ENCODE measurements around the gene PDSS2.
"Not testable (repeated sequence)": the region's sequence is repeated elsewhere in the genome, so short reads cannot be mapped to it uniquely, and the experiment has no call there.

Gene PDSS2

DNA sequence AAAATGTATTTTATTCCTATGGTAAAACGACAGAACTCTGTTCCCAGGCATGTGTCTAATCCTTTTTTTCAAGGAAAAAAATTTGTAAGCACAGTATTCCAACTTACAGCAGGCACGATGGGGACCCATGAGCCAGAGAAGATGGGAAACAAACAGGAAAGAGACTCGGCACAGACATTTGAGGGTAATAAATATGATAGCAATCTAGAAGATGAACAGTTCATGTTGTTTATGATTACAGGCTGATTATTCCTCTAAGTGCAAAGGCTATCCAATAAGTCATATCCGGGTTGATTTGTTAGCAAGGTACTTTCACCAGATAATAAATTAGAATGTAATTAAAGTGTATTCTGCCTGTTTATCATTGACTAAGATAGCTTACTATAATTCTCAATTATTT, 43.2 kb downstream of the PDSS2 start:
- DNase-seq, result no peak

DNA sequence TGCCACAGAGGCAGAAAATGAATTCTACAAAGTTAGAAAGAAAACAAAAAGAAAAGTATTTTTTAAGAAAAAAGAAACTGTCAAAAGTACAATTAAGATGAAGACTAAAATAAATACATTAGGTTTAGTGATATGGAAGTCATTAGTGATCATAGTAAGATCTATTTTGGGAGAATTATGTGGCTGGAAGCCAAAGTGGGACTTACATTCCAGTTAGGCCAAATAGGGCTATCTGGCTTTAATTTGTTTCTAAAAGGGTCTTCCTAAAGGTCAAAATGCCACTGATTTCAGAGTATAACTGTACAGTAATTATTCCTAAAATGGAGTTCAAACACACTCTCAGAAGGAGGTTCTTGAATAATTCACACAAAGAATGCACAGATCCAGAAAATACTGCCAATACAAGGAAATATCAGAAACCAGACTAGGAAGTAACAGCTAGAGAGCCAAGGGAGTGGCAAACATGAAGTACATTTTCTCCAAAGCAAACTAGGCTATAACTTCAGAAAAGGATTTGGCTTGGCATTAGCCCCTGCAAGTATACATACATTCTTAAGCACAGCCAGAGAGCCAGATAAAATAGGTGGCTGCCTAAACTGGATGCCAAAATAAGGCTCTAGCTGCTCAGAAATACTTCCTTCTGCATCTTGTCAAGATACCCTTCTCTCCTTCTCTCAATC, 45.3 kb downstream of the PDSS2 start:
- no peak for DNase-seq

DNA sequence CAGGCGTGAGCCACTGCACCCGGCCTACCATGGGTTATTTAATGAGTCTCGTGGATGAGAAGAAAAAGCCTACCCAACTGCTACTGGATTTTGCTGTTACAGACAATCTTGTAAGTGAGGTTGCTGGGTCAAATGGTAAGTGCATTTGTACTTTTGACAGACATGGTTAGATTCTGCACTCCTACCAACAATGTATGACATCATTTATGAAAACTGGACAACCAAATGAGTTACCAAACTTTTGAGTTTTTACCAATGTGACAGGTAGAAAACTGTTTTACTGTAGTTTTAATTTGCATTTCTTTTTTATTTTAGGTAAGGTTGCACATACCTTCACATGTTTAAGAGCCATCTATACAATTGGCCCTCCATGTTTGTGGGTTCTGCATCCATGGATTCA, 48.2 kb downstream of the PDSS2 start:
- DNase-seq, result no peak

DNA sequence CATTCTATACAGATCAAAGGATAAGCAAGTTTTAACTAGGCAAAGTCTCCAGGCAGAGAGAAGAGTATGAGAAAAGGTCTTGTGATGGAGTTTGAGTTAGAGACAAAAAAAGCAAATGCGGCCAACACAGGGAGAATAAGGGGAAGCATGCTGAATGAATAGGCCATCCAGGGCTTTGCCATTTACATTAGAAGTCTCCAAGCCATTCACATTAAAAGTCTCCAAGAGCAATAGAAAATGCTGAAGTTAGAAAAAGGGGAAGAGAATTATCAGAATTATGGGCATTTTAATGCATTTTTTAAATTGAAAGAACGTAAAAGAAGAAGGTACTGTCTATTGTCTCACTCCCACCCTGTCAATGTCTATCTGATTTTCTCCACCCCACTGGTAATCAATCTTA, 49.4 kb downstream of the PDSS2 start:
- no peak for DNase-seq

DNA sequence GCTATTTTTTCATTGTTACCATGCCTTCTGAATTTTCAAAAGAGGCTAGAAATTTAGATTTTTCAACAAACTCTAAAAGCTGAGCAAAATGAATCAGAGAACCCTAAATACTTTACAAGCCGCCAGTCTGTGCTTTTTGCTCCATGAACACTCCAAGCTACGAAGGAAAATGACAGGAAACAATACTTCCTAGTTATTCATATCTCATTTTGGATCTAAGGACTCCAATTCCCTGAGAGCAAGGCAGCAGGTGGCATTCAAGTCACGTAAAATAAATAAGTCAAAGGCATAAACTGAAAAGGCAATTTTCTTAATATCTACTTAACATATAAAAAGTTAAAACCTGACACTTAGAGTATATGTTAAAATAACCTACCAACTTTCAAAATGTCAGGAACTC, 50.6 kb downstream of the PDSS2 start:
- no peak for DNase-seq

DNA sequence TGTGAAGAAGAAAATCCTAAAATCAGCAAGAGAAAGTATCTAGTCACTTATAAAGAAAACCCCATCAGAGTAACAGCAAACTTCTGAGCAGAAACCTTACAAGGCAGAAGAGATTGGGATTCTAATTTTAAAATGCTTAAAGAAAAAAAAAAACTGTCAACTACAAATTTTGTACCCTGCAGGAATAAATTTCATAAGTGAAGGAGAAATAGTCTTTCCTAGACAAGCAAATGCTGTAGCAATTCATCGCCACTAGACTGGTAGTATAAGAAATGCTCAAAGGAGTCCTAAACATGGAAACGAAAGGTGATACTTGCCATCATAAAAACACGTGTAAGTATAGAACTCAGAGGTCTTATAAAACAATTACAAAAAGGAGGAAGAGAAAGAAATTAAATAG, 54.4 kb downstream of the PDSS2 start:
- no peak for DNase-seq

DNA sequence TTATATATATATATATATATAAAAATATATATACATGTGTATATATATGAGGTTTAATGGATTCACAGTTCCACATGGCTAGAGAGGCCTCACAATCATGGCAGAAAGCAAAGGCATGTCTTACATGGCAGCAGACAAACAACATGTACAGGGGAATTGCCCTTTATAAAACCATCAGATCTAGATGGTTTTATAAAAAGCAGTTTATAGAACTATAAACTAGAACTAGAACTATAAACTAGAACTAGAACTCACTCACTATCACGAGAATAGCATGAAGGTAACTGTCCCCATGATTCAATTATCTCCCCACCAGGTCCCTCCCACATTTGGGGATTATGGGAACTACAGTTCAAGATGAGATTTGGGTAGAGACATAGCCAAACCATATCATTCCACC, 56.8 kb downstream of the PDSS2 start:
- no peak for DNase-seq

DNA sequence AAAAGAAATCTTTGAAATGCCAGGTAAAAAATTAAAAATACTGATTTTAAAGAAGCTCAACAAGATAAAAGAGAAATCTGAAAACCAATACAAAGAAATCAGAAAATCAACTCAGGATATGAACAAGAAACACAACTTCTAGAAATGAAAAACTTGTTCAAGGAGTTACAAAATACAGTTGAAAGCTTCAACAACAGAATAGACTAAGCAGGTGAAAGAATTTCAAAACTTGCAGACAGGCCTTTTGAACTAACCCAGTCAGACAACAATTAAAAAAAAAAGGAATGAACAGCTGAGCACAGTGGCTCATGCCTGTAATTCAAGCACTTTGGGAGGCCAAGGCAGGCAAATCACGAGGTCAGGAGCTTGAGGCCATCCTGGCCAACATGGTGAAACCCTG, 57.8 kb downstream of the PDSS2 start:
- DNase-seq, result no peak

DNA sequence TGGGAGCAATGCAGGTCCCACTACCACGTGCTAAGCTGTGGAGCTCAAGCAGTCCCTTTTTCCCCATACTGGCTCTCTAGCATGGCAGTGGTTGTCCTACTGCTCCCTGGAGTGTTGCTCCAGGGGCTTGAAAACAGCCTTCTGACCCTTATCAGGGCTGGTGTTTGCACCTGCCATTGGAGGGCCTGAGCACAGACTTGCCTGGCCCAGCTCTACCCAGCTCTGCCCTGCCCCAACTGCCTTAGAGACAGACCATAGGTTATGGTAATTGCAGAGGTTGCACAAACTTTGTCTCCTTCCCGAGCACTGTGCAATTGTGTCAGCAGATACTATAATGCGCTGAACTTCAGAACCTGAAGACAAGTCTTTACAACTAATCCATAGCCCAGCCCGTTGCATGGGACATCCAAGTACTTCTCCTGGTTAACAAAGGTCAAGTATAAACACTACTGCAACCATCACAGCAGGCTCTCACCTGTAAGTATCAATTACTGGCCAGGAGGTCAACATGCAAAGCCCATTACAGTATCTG, 58.7 kb downstream of the PDSS2 start:
- DNase-seq, result no peak

DNA sequence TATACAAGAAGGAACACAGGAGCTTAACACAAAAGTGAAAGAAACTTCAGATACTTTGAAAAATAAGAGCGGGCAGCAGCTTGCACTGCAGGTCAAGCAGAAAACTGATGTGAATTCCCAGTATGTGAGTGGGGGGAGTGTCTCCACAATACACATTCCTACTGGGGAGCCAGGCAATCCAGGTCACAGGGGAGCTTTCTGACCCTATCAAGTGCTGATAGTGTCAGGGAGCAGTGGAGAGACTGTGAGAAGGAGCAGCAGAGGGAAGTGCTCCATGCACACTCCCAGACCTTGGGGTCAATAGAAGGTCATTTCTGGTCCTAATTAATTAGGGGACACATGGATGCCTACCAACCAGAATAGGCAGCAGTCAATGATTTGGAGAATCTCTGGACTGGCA, 59.4 kb downstream of the PDSS2 start:
- no peak for DNase-seq

DNA sequence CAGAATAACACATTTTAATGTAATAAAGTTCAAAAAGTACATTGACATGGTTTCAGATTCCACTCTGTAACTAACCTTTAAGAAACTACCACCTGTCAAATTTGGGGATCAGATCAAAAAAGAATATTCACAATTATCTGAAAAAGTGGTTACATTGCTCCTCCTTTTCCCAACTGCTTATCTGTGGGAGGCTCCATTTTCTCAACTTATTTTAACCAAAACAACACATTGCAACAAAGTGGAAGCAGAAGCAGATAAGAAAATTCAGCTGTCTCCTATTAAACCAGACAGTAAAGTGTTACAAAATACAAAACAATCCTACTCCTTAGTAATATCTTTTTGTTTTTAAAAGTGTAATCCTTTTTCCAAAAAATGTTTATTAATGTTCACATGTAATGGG, 61.4 kb downstream of the PDSS2 start:
- no peak for DNase-seq

DNA sequence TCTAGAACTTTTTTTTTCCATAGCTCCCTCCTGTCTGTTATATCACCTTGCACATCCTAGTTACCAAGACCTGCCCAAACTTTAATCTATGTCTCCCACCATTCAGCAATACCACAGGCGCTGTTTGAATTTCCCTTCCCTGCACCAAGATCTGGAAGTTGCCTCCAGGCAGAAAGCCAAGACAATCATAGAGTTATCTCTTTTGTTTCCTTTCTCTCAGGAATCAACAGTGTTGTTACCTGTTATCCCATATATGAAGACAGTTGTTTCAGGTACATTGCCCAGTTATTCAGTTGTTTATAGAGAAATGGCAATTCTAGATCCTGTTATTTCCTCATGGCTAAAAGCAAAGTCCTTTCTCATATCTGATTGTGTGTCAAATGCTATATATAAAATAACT, 63.2 kb downstream of the PDSS2 start:
- DNase-seq, result no peak

DNA sequence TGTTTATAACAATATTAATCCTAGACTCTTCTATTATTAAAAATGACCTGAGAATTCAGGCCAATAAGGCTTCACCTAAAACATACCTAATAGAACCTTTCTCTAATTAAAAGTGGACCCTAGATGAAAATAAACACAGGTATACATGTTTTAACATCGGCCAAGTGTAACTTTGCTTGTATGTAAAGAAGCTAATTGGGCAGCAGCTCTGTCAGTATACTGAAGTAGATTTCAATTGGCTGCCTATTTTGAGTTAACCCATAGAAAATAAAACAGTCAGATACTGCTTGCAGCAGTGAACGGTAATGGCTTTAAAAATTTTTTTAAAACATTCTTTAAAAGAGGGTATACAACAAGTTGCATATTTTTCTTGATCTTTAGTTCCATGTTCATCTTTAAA, 67.3 kb downstream of the PDSS2 start:
- DNase-seq, result no peak

DNA sequence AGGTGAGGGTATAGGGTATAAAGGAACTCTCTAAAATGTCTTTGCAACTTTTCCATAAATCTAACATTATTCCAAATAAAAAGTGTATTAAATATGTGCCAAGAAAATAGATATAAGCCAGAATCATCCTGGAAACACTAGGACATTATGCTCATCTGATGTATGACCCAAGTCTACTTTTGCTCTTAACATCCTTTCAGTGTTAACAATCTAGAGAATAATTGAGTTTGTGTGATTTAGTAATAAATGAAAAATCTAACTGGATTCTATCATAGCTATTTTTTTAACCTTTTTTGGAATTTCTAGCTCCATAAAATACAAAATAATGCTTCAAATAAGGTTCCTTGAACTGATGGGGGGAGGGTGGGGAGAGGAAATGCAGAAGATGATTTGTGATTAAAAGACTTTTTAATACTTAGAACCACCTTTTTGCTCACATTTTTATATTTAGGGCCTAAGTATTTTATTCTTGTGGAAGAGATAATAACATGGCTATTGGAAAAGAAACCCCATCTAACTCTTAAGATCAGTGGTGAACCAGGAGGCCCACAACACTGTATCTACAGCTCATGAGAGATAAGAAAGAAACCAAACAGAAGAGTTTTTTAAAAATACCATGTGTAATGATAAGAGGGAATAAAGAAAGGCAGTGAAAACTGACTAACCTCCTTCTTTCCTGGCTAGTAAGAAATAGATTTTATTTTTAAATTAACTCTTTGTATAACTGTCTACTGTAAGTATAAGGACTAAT, 68.5 kb downstream of the PDSS2 start:
- no peak for DNase-seq

DNA sequence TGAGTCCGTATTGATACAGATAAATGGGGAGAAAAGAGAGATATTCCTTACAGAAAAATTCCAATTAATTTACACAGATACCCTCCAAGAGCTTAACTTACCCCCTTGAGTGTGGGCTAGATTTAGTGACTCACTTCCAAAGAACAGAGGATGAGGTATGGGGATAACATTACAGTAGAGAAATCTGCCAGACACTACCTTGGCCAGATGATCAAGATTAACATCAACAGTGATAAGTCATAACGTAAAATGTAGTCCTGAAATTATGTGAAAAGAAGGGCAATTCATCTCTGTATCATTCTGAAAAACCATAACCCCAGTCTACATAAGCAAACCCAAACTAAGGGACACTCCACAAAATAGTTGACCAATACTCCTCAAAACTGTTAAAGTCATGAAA, 69.3 kb downstream of the PDSS2 start:
- no peak for DNase-seq

DNA sequence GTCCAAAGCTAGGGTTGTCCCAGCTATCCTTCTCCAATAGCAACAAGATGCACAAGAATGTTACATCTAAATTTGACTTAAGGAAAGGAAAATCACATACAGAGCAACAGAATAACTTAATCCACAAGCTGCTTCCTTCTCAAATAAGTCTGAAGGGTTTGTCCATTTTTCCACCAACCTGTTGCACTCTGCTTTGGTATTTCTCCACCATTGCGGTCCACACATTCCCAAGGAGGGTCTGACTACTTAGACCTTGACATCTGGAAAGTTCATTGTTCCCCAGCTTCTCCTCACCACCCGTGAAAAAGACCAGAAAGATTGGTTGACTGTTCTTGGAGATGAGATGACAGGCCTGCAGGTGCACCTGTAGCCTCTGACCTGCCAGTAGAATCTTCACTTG, 72.5 kb downstream of the PDSS2 start:
- DNase-seq, result no peak

DNA sequence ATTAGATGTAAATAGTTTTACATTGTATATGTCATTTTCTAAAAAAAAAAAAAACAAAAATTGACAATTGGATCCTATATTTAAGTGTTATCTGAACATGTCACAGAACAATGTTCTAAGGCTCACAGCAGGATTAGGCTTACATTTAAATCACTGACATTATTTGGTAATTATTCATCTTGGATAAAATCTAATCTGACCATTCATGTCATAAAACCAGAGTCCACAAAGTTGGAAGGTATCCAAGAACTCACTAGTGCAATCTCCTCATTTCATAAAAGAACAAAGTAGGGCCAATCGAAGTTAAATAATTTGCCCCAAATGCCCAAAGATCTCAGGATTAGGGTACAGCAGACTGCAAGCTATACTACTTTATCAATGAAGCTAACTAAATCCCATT, 73.0 kb downstream of the PDSS2 start:
- no peak for DNase-seq

DNA sequence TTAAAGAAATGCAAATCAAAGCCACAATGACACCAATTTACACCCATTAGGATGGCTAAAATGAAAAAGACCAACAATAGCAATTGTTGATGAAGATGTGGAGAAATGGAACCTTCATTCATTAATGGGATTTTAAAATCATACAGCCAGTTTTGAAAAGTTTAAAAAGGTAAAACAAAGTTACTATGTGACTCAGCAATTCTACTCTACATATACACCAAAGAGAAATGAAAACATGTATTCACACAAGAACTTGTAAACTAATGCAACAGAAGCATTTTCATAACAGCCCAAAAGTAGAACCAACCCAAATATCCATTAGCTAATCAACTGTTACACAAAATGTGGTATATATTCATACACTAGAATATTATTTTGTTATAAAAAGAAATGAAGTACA, 75.7 kb downstream of the PDSS2 start:
- no peak for DNase-seq

DNA sequence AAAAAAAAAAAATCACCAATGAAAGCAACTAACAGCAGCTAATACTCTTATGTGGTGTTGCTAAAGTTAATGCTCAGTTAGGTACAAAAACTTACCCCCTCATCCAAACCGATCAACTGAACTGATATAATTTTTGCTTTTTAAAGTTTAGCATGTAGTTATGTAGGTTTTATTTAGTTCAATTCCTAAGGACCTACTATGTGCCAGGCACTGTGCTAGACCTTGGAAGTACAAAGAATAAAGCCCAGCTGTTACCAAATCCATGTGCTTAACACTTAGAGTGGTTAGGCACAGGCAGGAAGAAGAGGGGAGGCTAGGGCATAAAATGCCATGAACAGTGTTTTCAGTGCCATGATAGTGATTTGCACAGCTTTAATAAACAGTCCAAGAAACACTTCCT, 85.1 kb downstream of the PDSS2 start:
- no peak for DNase-seq

DNA sequence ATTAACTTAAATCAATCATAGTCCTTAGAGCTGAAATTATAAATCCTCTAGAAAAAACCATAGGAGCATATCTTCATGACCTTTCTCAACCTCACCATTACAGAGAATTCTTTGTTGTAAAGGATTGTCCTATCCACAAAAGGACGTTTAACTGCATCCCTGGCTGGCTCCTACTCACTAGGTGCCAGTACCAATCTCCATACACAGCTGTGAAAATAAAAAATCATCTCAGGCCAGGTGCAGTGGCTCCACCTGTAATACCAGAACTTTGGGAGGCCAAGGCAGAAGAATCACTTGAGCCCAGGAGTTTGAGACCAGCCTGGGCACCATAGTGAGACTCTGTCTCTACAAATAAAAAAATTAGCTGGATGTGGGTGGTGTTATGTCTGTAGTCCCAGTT, 89.9 kb downstream of the PDSS2 start:
- no peak for DNase-seq

DNA sequence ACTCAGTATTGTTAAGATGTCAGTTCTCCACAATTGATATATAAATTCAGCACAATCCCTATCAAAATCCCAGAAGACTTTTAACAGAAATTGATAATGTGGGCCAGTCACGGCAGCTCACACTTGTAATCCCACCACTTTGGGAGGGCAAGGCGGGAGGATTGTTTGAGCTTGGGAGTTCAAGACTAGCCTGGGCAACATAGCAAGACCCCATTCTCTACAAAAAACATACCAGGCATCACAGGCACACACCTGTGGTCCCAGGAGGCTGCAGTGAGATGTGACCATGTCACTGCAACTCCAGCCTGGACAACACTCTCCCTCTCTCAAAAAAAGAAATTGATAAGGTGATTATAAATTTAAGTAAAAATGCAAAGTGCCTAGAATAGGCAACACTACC, 90.9 kb downstream of the PDSS2 start:
- no peak for DNase-seq

DNA sequence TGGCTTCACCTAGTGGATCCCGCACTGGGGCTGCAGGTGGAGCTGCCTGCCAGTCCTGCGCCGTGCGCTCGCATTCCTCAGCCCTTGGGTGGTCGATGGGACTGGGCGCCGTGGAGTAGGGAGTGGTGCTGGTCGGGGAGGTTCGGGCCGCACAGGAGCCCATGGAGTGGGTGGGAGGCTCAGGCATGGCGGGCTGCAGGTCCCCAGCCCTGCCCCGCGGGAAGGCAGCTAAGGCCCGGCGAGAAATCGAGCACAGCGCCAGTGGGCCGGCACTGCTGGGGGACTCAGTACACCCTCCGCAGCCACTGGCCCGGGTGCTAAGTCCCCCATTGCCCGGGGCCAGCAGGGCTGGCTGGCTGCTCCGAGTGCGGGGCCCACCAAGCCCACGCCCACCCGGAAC, 95.2 kb downstream of the PDSS2 start:
- not testable (repeated sequence) for DNase-seq

DNA sequence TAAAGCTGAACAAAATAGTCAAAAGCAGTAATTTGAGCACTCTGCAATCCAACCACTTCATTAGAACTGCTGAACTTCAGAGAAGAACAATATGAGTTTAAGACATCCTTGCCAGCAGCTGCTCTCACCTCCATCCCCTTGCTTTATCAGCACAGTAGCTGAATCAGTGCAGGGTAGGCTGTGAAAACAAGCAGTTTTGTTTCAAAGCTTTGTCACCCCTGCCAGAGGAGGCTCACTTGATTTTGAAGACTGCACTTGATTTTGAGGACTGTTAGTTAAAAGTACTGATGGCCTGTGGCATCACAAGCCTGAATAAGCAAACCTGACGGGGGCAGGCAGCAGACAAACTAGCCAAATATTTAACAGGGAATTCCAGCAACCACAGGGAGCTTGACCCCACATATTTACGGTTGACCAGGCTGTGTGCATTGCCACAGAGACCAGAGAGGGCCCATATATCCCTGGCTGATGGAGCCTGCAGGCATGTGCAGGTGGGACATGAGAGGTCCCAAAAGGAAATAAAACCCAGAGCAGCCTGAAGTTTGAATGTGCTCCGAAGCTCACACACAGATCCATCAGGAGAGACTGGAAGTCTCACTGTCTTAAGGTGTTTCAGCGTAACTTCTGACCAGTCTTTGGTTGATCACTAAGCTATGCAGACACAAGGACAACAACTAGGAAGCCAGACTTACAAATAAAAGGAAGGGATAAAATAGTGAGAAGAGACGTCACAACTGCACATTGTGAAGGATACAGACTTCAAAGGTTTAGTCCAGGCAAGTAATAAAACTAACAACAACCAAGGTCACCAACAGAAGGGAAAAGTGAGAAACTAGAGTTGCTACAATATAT, 97.4 kb downstream of the PDSS2 start:
- DNase-seq, result no peak

DNA sequence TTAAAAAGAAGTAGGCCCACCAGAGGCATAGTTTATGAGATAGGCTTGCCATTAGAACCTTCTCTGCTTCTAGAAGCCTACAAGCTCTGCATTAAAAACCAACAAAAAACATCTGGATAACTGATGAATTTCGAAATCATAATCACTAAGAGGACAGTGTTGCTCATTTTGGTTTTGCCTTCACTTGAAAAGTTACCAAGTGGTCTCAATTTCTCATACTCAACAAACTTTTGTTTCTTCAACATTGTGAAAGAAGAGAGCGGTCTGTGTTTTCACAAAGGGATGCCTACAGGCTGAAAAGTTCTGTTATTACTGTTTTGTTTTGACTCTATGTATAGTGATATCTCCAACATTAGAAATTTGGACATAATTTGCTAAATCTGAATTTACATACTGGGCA, 98.9 kb downstream of the PDSS2 start:
- no peak for DNase-seq

All from cortex of kidney (tissue), 1 donor.